HepG2 (cell line): ENCODE measurements around the gene ANKUB1. TPM values are rescaled to one million over a fixed set of nuclear protein-coding genes. Genes with fewer than 3 reads are reported as not detected.

Experiments used
- ATF1 ChIP-seq: IDR thresholded peaks from 2 replicates; pipeline ENCODE4 v1.6.1; 2016; ENCODE audit warnings: mild to moderate bottlenecking, control low read depth
- BRCA1 ChIP-seq: sonication (generic); formaldehyde crosslinking; IDR thresholded peaks from 2 replicates; pipeline ENCODE4 v1.4.0; 2020; ENCODE audit warnings: missing genetic modification reagents
- CHD4 ChIP-seq: fragments of 200-600 bp; sonication (generic); IDR thresholded peaks from 2 replicates; pipeline ENCODE4 v1.7.0; 2017; ENCODE audit warnings: mild to moderate bottlenecking, low read length, borderline replicate concordance
- CREB1 ChIP-seq, 2 experiments: fragments of 450-650 bp in 1 of 2; IDR thresholded peaks; 2 replicates each; pipeline ENCODE4 v1.6.1; 2016 to 2017; ENCODE audit warnings: control low read depth in 1 of 2, mild to moderate bottlenecking in 1 of 2, missing compliant biosample characterization in 1 of 2, missing genetic modification characterization in 1 of 2
- E2F1 ChIP-seq: sonication (generic); formaldehyde crosslinking; IDR thresholded peaks from 2 replicates; pipeline ENCODE4 v1.5.0; 2020; ENCODE audit warnings: missing genetic modification reagents
- ESRRA ChIP-seq: sonication (generic); formaldehyde crosslinking; IDR thresholded peaks from 2 replicates; pipeline ENCODE4 v1.5.1; 2020; ENCODE audit warnings: mild to moderate bottlenecking, low read depth, missing genetic modification reagents
- FIP1L1 ChIP-seq: fragments of 200-400 bp; formaldehyde crosslinking; IDR thresholded peaks from 2 replicates; pipeline ENCODE4 v1.6.1; 2018; ENCODE audit warnings: low read depth, mild to moderate bottlenecking, low read length, moderate library complexity, borderline replicate concordance; ENCODE audit not compliant: insufficient read depth
- KMT2B ChIP-seq: IDR thresholded peaks from 2 replicates; pipeline ENCODE4 v1.6.1; 2016; ENCODE audit warnings: missing genetic modification reagents, missing compliant biosample characterization
- MAFG ChIP-seq: sonication (generic); formaldehyde crosslinking; IDR thresholded peaks from 2 replicates; pipeline ENCODE4 v1.5.1; 2020; ENCODE audit warnings: mild to moderate bottlenecking, missing genetic modification reagents
- MED1 ChIP-seq: sonication (generic); formaldehyde crosslinking; IDR thresholded peaks from 2 replicates; pipeline ENCODE4 v1.4.0; 2020; ENCODE audit warnings: missing genetic modification reagents
- MIXL1 ChIP-seq: IDR thresholded peaks from 2 replicates; pipeline ENCODE4 v1.6.1; 2016
- MLLT10 ChIP-seq: sonication (generic); formaldehyde crosslinking; IDR thresholded peaks from 2 replicates; pipeline ENCODE4 v1.4.0; 2020; ENCODE audit warnings: missing genetic modification reagents
- PREB ChIP-seq: sonication (generic); formaldehyde crosslinking; IDR thresholded peaks from 2 replicates; pipeline ENCODE4 v1.4.0; 2020; ENCODE audit warnings: missing genetic modification reagents
- SALL1 ChIP-seq: sonication (generic); formaldehyde crosslinking; IDR thresholded peaks from 2 replicates; pipeline ENCODE4 v1.8.0; 2022; ENCODE audit warnings: mild to moderate bottlenecking, missing genetic modification reagents
- TBP ChIP-seq: sonication (generic); formaldehyde crosslinking; IDR thresholded peaks from 2 replicates; pipeline ENCODE4 v1.5.0; 2020; ENCODE audit warnings: missing genetic modification reagents
- ZBTB21 ChIP-seq: sonication (generic); formaldehyde crosslinking; IDR thresholded peaks from 2 replicates; pipeline ENCODE4 v1.4.0; 2020; ENCODE audit warnings: missing genetic modification reagents
- ZBTB7A ChIP-seq: sonication (generic); formaldehyde crosslinking; IDR thresholded peaks from 2 replicates; pipeline ENCODE4 v1.8.0; 2022; ENCODE audit warnings: mild to moderate bottlenecking, missing genetic modification reagents
- ZNF546 ChIP-seq: sonication (generic); formaldehyde crosslinking; conservative IDR thresholded peaks from 2 replicates; pipeline ENCODE4 v1.8.1; 2023; ENCODE audit warnings: mild to moderate bottlenecking, missing genetic modification reagents
- ZNF678 ChIP-seq: sonication (generic); formaldehyde crosslinking; IDR thresholded peaks from 2 replicates; pipeline ENCODE4 v1.4.0; 2020; ENCODE audit warnings: mild to moderate bottlenecking, missing genetic modification reagents
- ZNF780A ChIP-seq: sonication (generic); formaldehyde crosslinking; IDR thresholded peaks from 2 replicates; pipeline ENCODE4 v1.8.0; 2022; ENCODE audit warnings: mild to moderate bottlenecking, missing genetic modification reagents, moderate library complexity
- ZSCAN30 ChIP-seq: sonication (generic); formaldehyde crosslinking; IDR thresholded peaks from 2 replicates; pipeline ENCODE4 v1.5.0; 2020; ENCODE audit warnings: mild to moderate bottlenecking, missing genetic modification reagents
- ZZZ3 ChIP-seq: sonication (generic); formaldehyde crosslinking; IDR thresholded peaks from 2 replicates; pipeline ENCODE4 v1.4.0; 2020; ENCODE audit warnings: missing genetic modification reagents, mild to moderate bottlenecking, borderline replicate concordance
- polyA plus RNA-seq, 8 experiments: library from polyadenylated mRNA; depleted of rRNA in 3 of 8; stranded (reverse) in 7 of 8; unstranded in 1 of 8; fragments of >200 nt; fragmentation: Illumina TruSeq in 4 of 8; extraction: Trizol in 4 of 8; gene quantifications; 2 replicates each; pipeline versions ENCODE4 v1.2.1 to v1.2.3, GENCODE V29; 2011 to 2016; ENCODE audit warnings: low read depth in 4 of 8, missing spikeins in 1 of 8, mixed read lengths in 1 of 8; ENCODE audit not compliant: insufficient read depth in 1 of 8
- total RNA-seq, 5 experiments: library from RNA; depleted of rRNA; stranded (reverse); fragments of >200 nt; fragmentation: Illumina TruSeq; extraction: Trizol; gene quantifications; 2 replicates each; pipeline ENCODE4 v1.2.3, GENCODE V29; 2016; ENCODE audit warnings: low read depth in 1 of 5
- TF ChIP-seq, protein P1 (sequence below): sonication (generic); formaldehyde crosslinking; conservative IDR thresholded peaks from 2 replicates; pipeline ENCODE4 v1.8.0; 2022; ENCODE audit warnings: low read depth, missing genetic modification reagents
- TF ChIP-seq, protein P2 (sequence below): sonication (generic); formaldehyde crosslinking; IDR thresholded peaks from 2 replicates; pipeline ENCODE4 v1.5.0; 2020; ENCODE audit warnings: missing genetic modification reagents

ANKUB1 gene
- total and polyA plus RNA-seq, 2 of the 13 experiments (the other 11 are each of a cell fraction or from before 2014, with no cell fraction given): not detected

- TF ChIP-seq FIP1L1 (no peak), ESRRA (peak; percentile 65; the same call in 1 of the 2 replicates), MIXL1 (no peak), ATF1 (CRISPR knock-in tag) (no peak), CHD4 (no peak), PREB (CRISPR knock-in tag) (no peak), MAFG (no peak), KMT2B (CRISPR knock-in tag) (0 out of 2 replicates have a peak, but pooled peaks have one; percentile 39), CREB1 (IDR thresholded peaks at IDR 0.05) (no peak), CREB1 (CRISPR knock-in tag; IDR thresholded peaks at IDR 0.05) (no peak), MED1 (CRISPR knock-in tag) (no peak), E2F1 (CRISPR knock-in tag) (no peak), ZNF546 (CRISPR knock-in tag) (peak; percentile 59; the same call in 1 of the 2 replicates), BRCA1 (CRISPR knock-in tag) (no peak), ZNF780A (no peak), ZNF678 (CRISPR knock-in tag) (no peak), SALL1 (CRISPR knock-in tag) (peak; percentile 85), TBP (CRISPR knock-in tag) (no peak), ZZZ3 (peak; percentile 75; the same call in 1 of the 2 replicates), MLLT10 (CRISPR knock-in tag) (no peak), ZSCAN30 (no peak), ZBTB7A (CRISPR knock-in tag) (peak; percentile 85), ZBTB21 (CRISPR knock-in tag) (no peak)
- TF ChIP-seq, protein P1, sequence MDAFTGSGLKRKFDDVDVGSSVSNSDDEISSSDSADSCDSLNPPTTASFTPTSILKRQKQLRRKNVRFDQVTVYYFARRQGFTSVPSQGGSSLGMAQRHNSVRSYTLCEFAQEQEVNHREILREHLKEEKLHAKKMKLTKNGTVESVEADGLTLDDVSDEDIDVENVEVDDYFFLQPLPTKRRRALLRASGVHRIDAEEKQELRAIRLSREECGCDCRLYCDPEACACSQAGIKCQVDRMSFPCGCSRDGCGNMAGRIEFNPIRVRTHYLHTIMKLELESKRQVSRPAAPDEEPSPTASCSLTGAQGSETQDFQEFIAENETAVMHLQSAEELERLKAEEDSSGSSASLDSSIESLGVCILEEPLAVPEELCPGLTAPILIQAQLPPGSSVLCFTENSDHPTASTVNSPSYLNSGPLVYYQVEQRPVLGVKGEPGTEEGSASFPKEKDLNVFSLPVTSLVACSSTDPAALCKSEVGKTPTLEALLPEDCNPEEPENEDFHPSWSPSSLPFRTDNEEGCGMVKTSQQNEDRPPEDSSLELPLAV (CRISPR knock-in tag): no peak
- TF ChIP-seq, protein P2, sequence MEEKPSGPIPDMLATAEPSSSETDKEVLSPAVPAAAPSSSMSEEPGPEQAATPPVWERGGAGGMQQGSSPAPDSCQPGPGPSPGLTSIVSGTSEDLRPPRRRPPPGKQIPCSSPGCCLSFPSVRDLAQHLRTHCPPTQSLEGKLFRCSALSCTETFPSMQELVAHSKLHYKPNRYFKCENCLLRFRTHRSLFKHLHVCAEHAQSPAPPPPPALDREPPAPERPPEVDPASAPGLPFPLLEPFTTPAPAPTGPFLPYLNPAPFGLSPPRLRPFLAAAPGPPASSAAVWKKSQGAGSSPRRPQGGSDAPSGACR (CRISPR knock-in tag): no peak
Observed at GRCh38 chr3:149713730-149714654, 78.4 kb downstream of the ANKUB1 start (continued).
